ENCODE data around the gene SAMMSON. TPM values are rescaled to one million over a fixed set of nuclear protein-coding genes. Genes with fewer than 3 reads are reported as not detected.

Gene SAMMSON
- total RNA-seq, 1 experiment from 2014 or later: not detected

DNA sequence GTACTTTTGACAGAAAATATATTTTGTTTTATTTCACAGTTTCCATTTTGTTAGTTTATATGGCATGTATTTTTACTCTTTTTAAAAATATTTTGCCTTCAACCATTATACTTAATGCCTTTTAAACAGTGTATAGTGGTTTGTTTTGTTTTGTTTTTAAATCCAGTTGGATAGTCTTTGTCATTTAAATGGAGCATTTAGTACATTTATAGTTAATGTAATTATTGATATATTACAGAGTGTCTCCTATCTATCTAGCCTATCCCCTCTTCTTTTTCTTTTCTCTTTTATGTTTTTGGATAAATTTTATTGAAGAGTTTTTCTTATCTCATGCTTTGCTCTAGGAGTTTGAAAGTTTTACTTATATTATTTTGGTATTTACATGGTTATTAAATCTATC lies 3.6 kb downstream of the SAMMSON start:
- no peaks in the 10 kb centered on the region for H3K36me3 ChIP-seq (ENCODE audit: low read depth)
- H4K20me1 ChIP-seq (ENCODE audit: insufficient read depth): no peaks in the 10 kb centered on the region
- no TSS peak for BruUV-seq (replicated peaks)
- no peak overlapping the region for H3K4me2 ChIP-seq
- H3K27ac ChIP-seq: no peak overlapping the region
- POLR2A ChIA-PET (ENCODE audit: unreplicated experiment): no interaction called here
- CTCF ChIA-PET: no interaction called here
- H3K9me3 ChIP-seq (ENCODE audit: insufficient read depth, low read depth): no peaks in the 10 kb centered on the region
- no peak for TF ChIP-seq EZH2 (IDR thresholded peaks at IDR 0.05; ENCODE audit: low read depth)
- no peak for TF ChIP-seq CTCF (conservative IDR thresholded peaks at IDR 0.05)
- no peaks in the 10 kb centered on the region for H3K4me1 ChIP-seq (replicated peaks; ENCODE audit: insufficient read depth)
- H2AFZ ChIP-seq: no peak overlapping the region
- no peak for DNase-seq
- no peaks in the 10 kb centered on the region for H3K9me2 ChIP-seq (ENCODE audit: insufficient read depth)
- intact Hi-C loops (cut with micrococcal nuclease; ENCODE audit: unreplicated experiment): no loop called here
- no peak overlapping the region for H3K4me3 ChIP-seq
- H3K27me3 ChIP-seq (ENCODE audit: insufficient read depth, low read depth): peaks cover 11% of the 10 kb centered on the region; the same call in 1 of the 2 replicates
- no peaks in the 10 kb centered on the region for H3K79me2 ChIP-seq (ENCODE audit: low read depth)
- H3F3A ChIP-seq (ENCODE audit: insufficient read depth, low read depth): no peaks in the 10 kb centered on the region

GRCh38 chr3:70006089-70006488 lies 6.6 kb downstream of the SAMMSON start:
- H2AFZ ChIP-seq: no peak overlapping the region
- H3F3A ChIP-seq (ENCODE audit: insufficient read depth, low read depth): no peaks in the 10 kb centered on the region
- H3K4me2 ChIP-seq: no peak overlapping the region
- H3K27ac ChIP-seq: no peak overlapping the region
- DNase-seq: no peak
- no TSS peak for BruUV-seq (replicated peaks)
- intact Hi-C loops (cut with micrococcal nuclease; ENCODE audit: unreplicated experiment): no loop called here
- H4K20me1 ChIP-seq (ENCODE audit: insufficient read depth): no peaks in the 10 kb centered on the region
- no peaks in the 10 kb centered on the region for H3K9me3 ChIP-seq (ENCODE audit: insufficient read depth, low read depth)
- no peak for TF ChIP-seq EZH2 (IDR thresholded peaks at IDR 0.05; ENCODE audit: low read depth)
- TF ChIP-seq CTCF (conservative IDR thresholded peaks at IDR 0.05): no peak
- ChIA-PET CTCF (no interaction called here), POLR2A (ENCODE audit: unreplicated experiment) (no interaction called here)
- H3K79me2 ChIP-seq (ENCODE audit: low read depth): no peaks in the 10 kb centered on the region
- no peaks in the 10 kb centered on the region for H3K9me2 ChIP-seq (ENCODE audit: insufficient read depth)
- no peak overlapping the region for H3K4me3 ChIP-seq
- H3K36me3 ChIP-seq (ENCODE audit: low read depth): no peaks in the 10 kb centered on the region
- H3K4me1 ChIP-seq (replicated peaks; ENCODE audit: insufficient read depth): no peaks in the 10 kb centered on the region
- no peaks in the 10 kb centered on the region for H3K27me3 ChIP-seq (ENCODE audit: insufficient read depth, low read depth)

- no TSS peak for BruUV-seq (replicated peaks)
- no peak for DNase-seq
- no peak overlapping the region for H3K4me2 ChIP-seq
- no peaks in the 10 kb centered on the region for H3K9me2 ChIP-seq (ENCODE audit: insufficient read depth)
- no peaks in the 10 kb centered on the region for H3K9me3 ChIP-seq (ENCODE audit: insufficient read depth, low read depth)
- no peaks in the 10 kb centered on the region for H3K36me3 ChIP-seq (ENCODE audit: low read depth)
- POLR2A ChIA-PET (ENCODE audit: unreplicated experiment): no interaction called here
- CTCF ChIA-PET: no interaction called here
- no peaks in the 10 kb centered on the region for H3K4me1 ChIP-seq (replicated peaks; ENCODE audit: insufficient read depth)
- TF ChIP-seq EZH2 (IDR thresholded peaks at IDR 0.05; ENCODE audit: low read depth) (no peak), CTCF (conservative IDR thresholded peaks at IDR 0.05) (no peak)
- H2AFZ ChIP-seq: no peak overlapping the region
- intact Hi-C loops (cut with micrococcal nuclease; ENCODE audit: unreplicated experiment): no loop called here
- no peak overlapping the region for H3K4me3 ChIP-seq
- H3K79me2 ChIP-seq (ENCODE audit: low read depth): no peaks in the 10 kb centered on the region
- H4K20me1 ChIP-seq (ENCODE audit: insufficient read depth): no peaks in the 10 kb centered on the region
- H3K27me3 ChIP-seq (ENCODE audit: insufficient read depth, low read depth): peaks cover 11% of the 10 kb centered on the region
- H3F3A ChIP-seq (ENCODE audit: insufficient read depth, low read depth): no peaks in the 10 kb centered on the region
- H3K27ac ChIP-seq: no peak overlapping the region
These were observed 10.8 kb downstream of the SAMMSON start for GRCh38 chr3:70010346-70010745.

Measured in PC-9 (cell line).